Pancreas (tissue), 10 donors: ENCODE results near the gene FAM53C. TPM values are rescaled to one million over a fixed set of nuclear protein-coding genes. Genes with fewer than 3 reads are reported as not detected.

Source experiments
- ATAC-seq, 4 donors: fragments of 200-7000 bp; cut with Tn5 transposase; one replicate each; pipeline versions ENCODE4 v1.8.0 to v1.9.1; 2020; ENCODE audit warnings: mild to moderate bottlenecking in 4 of 4, moderate library complexity in 4 of 4
- DNase-seq, 6 donors: peaks; one replicate each; pipeline ENCODE4 v3.0.0-alpha.2; 2020
- FAIRE-seq: peaks from 2 replicates; lab custom pipeline; 2012; peaks lifted over from hg19 to GRCh38; lab: Jason Lieb, UNC
- H3K27ac ChIP-seq, 4 donors: fragments of 200-600 bp; sonication (generic); 1 replicate in 3 of 4; 2 replicates in 1 of 4; pipeline versions ENCODE4 v1.5.0 to v1.8.0; 2020
- H3K27me3 ChIP-seq, 4 donors: fragments of 200-600 bp; one replicate each; pipeline ENCODE4 v1.8.0; 2021
- H3K36me3 ChIP-seq, 3 donors: fragments of 200-600 bp; sonication (generic) in 1 of 3; one replicate each; pipeline versions ENCODE4 v1.5.0 to v1.8.0; 2020 to 2021
- H3K4me1 ChIP-seq, 3 donors: fragments of 200-600 bp; one replicate each; pipeline ENCODE4 v1.8.0; 2021
- H3K4me3 ChIP-seq, 4 donors: fragments of 200-600 bp; sonication (generic) in 2 of 4; one replicate each; pipeline versions ENCODE4 v1.5.0 to v1.8.0; 2020 to 2021
- H3K9me3 ChIP-seq, 4 donors: fragments of 200-600 bp; one replicate each; pipeline ENCODE4 v1.8.0; 2021
- CTCF ChIP-seq, 4 donors: fragments of 200-600 bp; sonication (generic) in 3 of 4; IDR thresholded peaks; one replicate each; pipeline versions ENCODE4 v1.5.0 to v1.8.0; 2021; ENCODE audit warnings: antibody characterized with exemption in 4 of 4
- WGBS, 2 donors: extraction: QIAGEN DNeasy Blood & Tissue Kit; methylation state at CpG; one replicate each; pipeline ENCODE4 v1.1.7; 2013; 5-methylcytosine and 5-hydroxymethylcytosine counted together
- intact Hi-C, 3 donors: fragments of 100-400 bp; cut with DNase I; formaldehyde crosslinking; loops; one replicate each; pipeline versions ENCODE4 v1.11.1 to v1.14.2; 2022
- polyA plus RNA-seq, 2 donors: library from polyadenylated mRNA; stranded (reverse); fragments of 200-250 nt; gene quantifications; one replicate each; pipeline ENCODE4 v1.2.3, GENCODE V29; 2013
- total RNA-seq, 6 donors: library from RNA; stranded (reverse); fragmentation: NEBNext Ultra II Directional in 4 of 6; extraction: Animal tissue kit (Norgen Biotek cat#: 25700) in 4 of 6; gene quantifications; one replicate each; pipeline versions ENCODE4 v1.2.1 to v1.2.4, GENCODE V29; 2021 to 2023
- donor health status: healthy with polysubstance abuse.
- donor health status: DM: no; HTN: no; CAD: no; lungs with moderate emphysema.
- donor health status: DM: no; HTN: no; CAD: no.
- donor health status: control.
- donor health status: control.
- donor health status: Bipolar disorder and iron deficiency.
- donor health status: DM: yes; HTN: yes; CAD: no.
- donor health status: DM: no; HTN: no; CAD: no.
- donor health status: DM: no; HTN: no; CAD: no.
- donor health status: DM: yes; HTN: yes; CAD: no.

FAM53C gene
- total and polyA plus RNA-seq, 8 donors = 13.0 to 18.9 (median 16.3) TPM

DNA sequence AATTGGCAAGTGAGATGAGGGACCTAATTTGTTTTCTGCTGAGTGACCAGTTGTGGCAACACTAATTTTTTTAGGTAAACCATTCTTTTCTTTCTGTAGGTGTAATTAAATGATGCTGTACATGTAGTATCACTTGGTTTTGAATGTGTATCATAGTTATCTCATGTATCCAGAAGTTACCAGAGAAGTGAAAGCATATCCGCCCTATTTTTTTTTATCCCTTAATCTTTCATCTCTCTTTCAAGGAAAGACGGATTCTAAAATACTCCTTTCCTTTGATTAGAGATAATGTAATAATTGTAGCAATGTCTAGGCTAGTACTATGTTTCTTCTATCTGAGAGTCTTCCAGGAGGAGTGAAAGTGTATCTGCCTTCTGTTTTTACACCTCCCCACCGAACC lies 21.6 kb downstream of the FAM53C start:
- H3K9me3 ChIP-seq = no peaks in the 10 kb centered on the region
- no peak overlapping the region for H3K4me3 ChIP-seq
- ATAC-seq = no peak
- H3K36me3 ChIP-seq = no peaks in the 10 kb centered on the region
- H3K27ac ChIP-seq = no peak overlapping the region
- TF ChIP-seq CTCF (IDR thresholded peaks at IDR 0.05) = no peak
- H3K27me3 ChIP-seq = no peaks in the 10 kb centered on the region
- 70 to 71% methylated on average over 3 of the region's 3 CpGs for WGBS, 2 donors
- intact Hi-C loops = no loop called here
- FAIRE-seq = no peak
- H3K4me1 ChIP-seq = peaks cover 15 to 16% (median 16%) of the 10 kb centered on the region in 3 donors
- DNase-seq = no peak

DNA sequence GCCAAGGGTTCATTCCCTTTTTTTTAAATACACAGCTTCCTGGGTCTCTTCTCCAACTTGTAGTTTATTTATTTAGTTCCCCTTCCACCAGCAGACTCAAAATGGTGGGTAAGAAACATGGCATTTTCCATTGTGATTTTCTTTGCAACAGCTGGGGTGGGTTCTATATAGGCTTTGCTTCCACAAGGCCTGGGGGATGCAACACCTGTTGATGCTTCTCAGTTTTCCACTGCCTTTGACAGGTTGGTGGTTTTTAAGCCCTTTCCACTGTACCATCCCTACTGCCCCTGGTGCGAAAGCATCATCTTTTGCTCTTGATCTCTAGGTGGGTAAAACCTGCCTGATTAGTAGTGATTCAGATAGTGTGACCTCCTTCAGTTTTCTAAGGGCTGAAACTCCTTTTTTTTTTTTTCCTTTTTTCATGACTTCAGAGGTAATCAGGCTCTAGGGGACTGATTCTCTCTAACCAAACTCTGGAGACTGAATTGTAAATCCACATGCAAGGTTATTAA lies 22.9 kb downstream of the FAM53C start:
- Histone ChIP-seq H3K4me1 (peaks cover 2 to 4% (median 2%) of the 10 kb centered on the region in 3 donors), H3K36me3 (no peaks in the 10 kb centered on the region), H3K27me3 (no peaks in the 10 kb centered on the region), H3K4me3 (no peak overlapping the region), H3K27ac (no peak overlapping the region), H3K9me3 (no peaks in the 10 kb centered on the region)
- ATAC-seq (no peak), DNase-seq (no peak), FAIRE-seq (no peak)
- intact Hi-C loops = no loop called here
- no peak for TF ChIP-seq CTCF (IDR thresholded peaks at IDR 0.05)
- WGBS, 2 donors = 95 to 100% methylated on average over 1 of the region's 1 CpG

- intact Hi-C loops = no loop called here
- no peak for FAIRE-seq
- H3K4me1 ChIP-seq = peaks cover 0 to 11% (median 7%) of the 10 kb centered on the region in 3 donors
- no peak for DNase-seq
- no peak for TF ChIP-seq CTCF (IDR thresholded peaks at IDR 0.05)
- no peaks in the 10 kb centered on the region for H3K9me3 ChIP-seq
- H3K27ac ChIP-seq = no peak overlapping the region
- 98% methylated on average over 1 of the region's 1 CpG for WGBS, 2 donors
- no peaks in the 10 kb centered on the region for H3K27me3 ChIP-seq
- no peak overlapping the region for H3K4me3 ChIP-seq
- H3K36me3 ChIP-seq = no peaks in the 10 kb centered on the region
- ATAC-seq = no peak
Observed at GRCh38 chr5:138364576-138364975, 26.5 kb downstream of the FAM53C start.

DNA sequence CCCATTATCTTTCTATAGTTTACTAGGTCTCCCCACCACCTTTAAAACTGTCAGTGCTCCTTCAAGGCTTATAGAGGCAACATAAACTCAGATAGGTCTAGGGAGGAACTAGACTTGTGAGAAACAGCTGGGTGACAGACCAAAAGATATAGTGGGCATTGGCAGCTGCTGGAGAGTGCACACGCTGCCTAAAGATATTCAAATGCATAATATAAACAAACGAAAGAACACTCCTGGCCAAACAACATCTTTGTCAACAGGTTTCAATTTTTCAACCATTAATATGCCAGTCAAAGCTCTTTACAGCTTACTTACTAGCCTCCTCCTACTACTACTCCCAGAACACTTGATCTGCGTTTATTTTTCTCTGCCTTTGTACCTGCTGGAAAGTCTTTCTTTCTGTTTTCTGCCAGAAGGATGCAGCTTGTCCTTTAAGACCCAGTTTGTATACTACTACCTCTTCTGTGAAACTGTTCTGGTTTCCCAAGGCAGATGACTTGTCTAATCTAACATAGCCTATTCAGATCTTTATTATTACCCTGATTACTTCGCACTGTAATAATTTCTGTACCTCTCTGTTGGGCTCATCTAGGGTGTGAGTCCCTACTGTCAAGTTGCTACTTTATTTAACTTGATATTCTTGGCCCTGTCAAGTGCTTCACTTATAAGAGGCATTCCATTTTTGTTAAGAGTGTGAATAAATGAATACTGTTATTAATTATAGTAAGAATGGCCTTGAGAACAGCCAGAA lies 28.7 kb downstream of the FAM53C start:
- H3K4me1 ChIP-seq = peaks cover 0 to 11% (median 7%) of the 10 kb centered on the region in 3 donors
- no peak overlapping the region for H3K4me3 ChIP-seq
- FAIRE-seq (no peak), DNase-seq (no peak), ATAC-seq (peak in 3 of 4 donors; percentile 17 to 40 (median 28))
- no peak for TF ChIP-seq CTCF (IDR thresholded peaks at IDR 0.05)
- H3K36me3 ChIP-seq = no peaks in the 10 kb centered on the region
- H3K27me3 ChIP-seq = no peaks in the 10 kb centered on the region
- H3K27ac ChIP-seq = no peak overlapping the region
- H3K9me3 ChIP-seq = no peaks in the 10 kb centered on the region
- 36 to 38% methylated on average over 4 of the region's 4 CpGs for WGBS, 2 donors
- intact Hi-C loops = no loop called here

DNA sequence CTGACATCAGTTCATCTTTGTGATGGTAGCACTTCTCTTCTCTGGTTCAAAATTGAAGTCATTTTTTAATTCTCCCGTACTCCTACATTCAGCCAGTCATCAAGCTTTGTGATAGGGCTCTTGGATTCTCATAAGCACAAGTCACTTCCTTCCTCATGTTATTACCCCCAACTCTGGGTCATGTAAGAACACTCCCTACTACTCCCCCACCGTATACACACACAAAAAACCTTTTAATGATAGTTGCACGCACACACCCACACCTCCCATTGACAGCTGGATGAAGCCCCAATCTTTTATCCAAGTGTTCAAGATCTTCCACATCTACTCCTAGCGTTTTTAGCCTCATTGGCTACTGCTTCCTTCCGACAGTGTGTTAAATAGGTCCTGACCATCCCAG lies 31.2 kb downstream of the FAM53C start:
- DNase-seq (no peak), ATAC-seq (peak in 2 of 4 donors; percentile 27 to 62), FAIRE-seq (no peak)
- Histone ChIP-seq H3K4me3 (no peak overlapping the region), H3K36me3 (peaks cover 0 to 14% (median 0%) of the 10 kb centered on the region in 3 donors), H3K9me3 (no peaks in the 10 kb centered on the region), H3K27ac (peak overlapping the region in 1 of 4 donors; percentile 17), H3K4me1 (peaks cover 0 to 11% (median 7%) of the 10 kb centered on the region in 3 donors), H3K27me3 (no peaks in the 10 kb centered on the region)
- no peak for TF ChIP-seq CTCF (IDR thresholded peaks at IDR 0.05)
- intact Hi-C loops = no loop called here
- 76 to 78% methylated on average over 5 of the region's 5 CpGs for WGBS, 2 donors
